A549 (cell line): ENCODE measurements around the gene ADAMTS12. TPM values are rescaled to one million over a fixed set of nuclear protein-coding genes. Genes with fewer than 3 reads are reported as not detected.

Experiments
- ATAC-seq, 2 experiments: fragments of 200-7000 bp in 1 of 2; fragments of >200 bp in 1 of 2; cut with Nextera tagmentation in 1 of 2; cut with Tn5 transposase in 1 of 2; 3 replicates each; pipeline versions ENCODE4 v1.8.0 to v1.9.1; 2018 to 2020; ENCODE audit warnings: mild to moderate bottlenecking in 1 of 2, moderate library complexity in 1 of 2
- CTCF ChIA-PET: fragments of 300-600 bp; sonication (Branson Sonifier 250); formaldehyde crosslinking; extraction: SDS; loops from one replicate; lab custom pipeline; 2021; ENCODE audit warnings: antibody characterized with exemption, inconsistent platforms; lab: Yijun Ruan, JAX
- POLR2A ChIA-PET: fragments of 350-600 bp; formaldehyde crosslinking; extraction: SDS; loops from one replicate; lab custom pipeline; 2021; ENCODE audit warnings: antibody characterized with exemption, inconsistent platforms; lab: Yijun Ruan, JAX
- DNase-seq, 2 experiments: peaks; one replicate each; pipeline versions ENCODE4 v3.0.0 to v3.0.0-alpha.2; 2011 to 2016; ENCODE audit warnings: low read depth in 1 of 2, low spot score in 1 of 2
- FAIRE-seq: peaks from 2 replicates; lab custom pipeline; 2011; peaks lifted over from hg19 to GRCh38; lab: Jason Lieb, UNC
- H3K27ac ChIP-seq, 2 experiments: fragments of >200 bp; sonication (Bioruptor Twin); formaldehyde crosslinking; 3 replicates each; pipeline ENCODE4 v1.5.1; 2016 to 2017
- H3K4me1 ChIP-seq: fragments of >200 bp; sonication (Bioruptor Twin); formaldehyde crosslinking; 3 replicates; pipeline ENCODE4 v1.6.1; 2016
- H3K4me2 ChIP-seq: fragments of >200 bp; sonication (Bioruptor Twin); formaldehyde crosslinking; 3 replicates; pipeline ENCODE4 v1.6.1; 2016
- H3K4me3 ChIP-seq: fragments of >200 bp; sonication (Bioruptor Twin); formaldehyde crosslinking; 3 replicates; pipeline ENCODE4 v1.5.1; 2016
- H3K9me3 ChIP-seq: fragments of >200 bp; sonication (Bioruptor Twin); formaldehyde crosslinking; 3 replicates; pipeline ENCODE4 v1.6.1; 2016
- CEBPB ChIP-seq, 2 experiments: fragments of >200 bp in 1 of 2; sonication (Bioruptor Twin) in 1 of 2; formaldehyde crosslinking in 1 of 2; IDR thresholded peaks; 2 replicates each; pipeline ENCODE4 v1.6.1; 2012 to 2016
- CHD4 ChIP-seq: fragments of 200-600 bp; sonication (generic); IDR thresholded peaks from 2 replicates; pipeline ENCODE4 v1.6.1; 2016; ENCODE audit warnings: antibody characterized with exemption, mild to moderate bottlenecking, borderline replicate concordance
- CTCF ChIP-seq: fragments of >200 bp; sonication (Bioruptor Twin); formaldehyde crosslinking; IDR thresholded peaks from 3 replicates; pipeline ENCODE4 v1.5.1; 2016
- EHF ChIP-seq: fragments of 250-450 bp; sonication (Bioruptor Pico); IDR thresholded peaks from 2 replicates; pipeline ENCODE4 v1.5.0; 2020; ENCODE audit warnings: mild to moderate bottlenecking
- ESRRA ChIP-seq: fragments of 150-350 bp; IDR thresholded peaks from 2 replicates; pipeline ENCODE4 v1.6.1; 2014; ENCODE audit warnings: mild to moderate bottlenecking, low read length, borderline replicate concordance
- FOSL2 ChIP-seq, 2 experiments: fragments of 450-650 bp in 1 of 2; fragments of >200 bp in 1 of 2; sonication (Bioruptor Twin) in 1 of 2; formaldehyde crosslinking; IDR thresholded peaks; 2 replicates each; pipeline versions ENCODE4 v1.5.0 to v1.6.1; 2016 to 2020; ENCODE audit warnings: mild to moderate bottlenecking in 1 of 2, moderate library complexity in 1 of 2
- FOXS1 ChIP-seq: fragments of 250-450 bp; sonication (Bioruptor Pico); IDR thresholded peaks from 2 replicates; pipeline ENCODE4 v1.5.0; 2020; ENCODE audit warnings: mild to moderate bottlenecking, moderate library complexity
- HDAC2 ChIP-seq: fragments of 200-600 bp; sonication (generic); IDR thresholded peaks from 2 replicates; pipeline ENCODE4 v1.6.1; 2016
- HEYL ChIP-seq: fragments of 250-450 bp; sonication (Bioruptor Pico); IDR thresholded peaks from 2 replicates; pipeline ENCODE4 v1.8.0; 2021; ENCODE audit warnings: mild to moderate bottlenecking, moderate library complexity
- JUNB ChIP-seq: fragments of >200 bp; sonication (Bioruptor Twin); formaldehyde crosslinking; IDR thresholded peaks from 2 replicates; pipeline ENCODE4 v1.6.1; 2016
- MAZ ChIP-seq: fragments of 150-350 bp; IDR thresholded peaks from 2 replicates; pipeline ENCODE4 v1.6.1; 2014; ENCODE audit warnings: antibody characterized with exemption, low read depth, low read length, borderline replicate concordance
- MYC ChIP-seq: IDR thresholded peaks from 2 replicates; pipeline ENCODE4 v1.6.1; 2012; ENCODE audit warnings: mild to moderate bottlenecking, inconsistent platforms, low read length, improper control_type of control experiment, borderline replicate concordance
- NFE2L2 ChIP-seq: fragments of 150-350 bp; conservative IDR thresholded peaks from 2 replicates; pipeline ENCODE4 v1.6.1; 2014; ENCODE audit warnings: low read length
- NPAS2 ChIP-seq: fragments of 250-450 bp; sonication (Bioruptor Pico); IDR thresholded peaks from 2 replicates; pipeline ENCODE4 v1.8.0; 2022; ENCODE audit warnings: mild to moderate bottlenecking, moderate library complexity, borderline replicate concordance
- NR3C1 ChIP-seq: fragments of >200 bp; sonication (Bioruptor Twin); formaldehyde crosslinking; IDR thresholded peaks from 3 replicates; pipeline ENCODE4 v1.6.1; 2017
- PHF8 ChIP-seq: fragments of 200-600 bp; sonication (generic); IDR thresholded peaks from 2 replicates; pipeline ENCODE4 v1.6.1; 2016; ENCODE audit warnings: low read depth, mild to moderate bottlenecking, antibody characterized with exemption, moderate library complexity, borderline replicate concordance
- POLR2A ChIP-seq: IDR thresholded peaks from 2 replicates; pipeline ENCODE4 v1.6.1; 2012; ENCODE audit warnings: mild to moderate bottlenecking, low read length
- POLR2AphosphoS2 ChIP-seq: conservative IDR thresholded peaks from 2 replicates; pipeline ENCODE4 v1.6.1; 2012; ENCODE audit warnings: low read length, improper control_type of control experiment, inconsistent platforms
- RAD21 ChIP-seq, 2 experiments: fragments of >200 bp in 1 of 2; sonication (Bioruptor Twin) in 1 of 2; formaldehyde crosslinking in 1 of 2; IDR thresholded peaks in 1 of 2; conservative IDR thresholded peaks in 1 of 2; 2 replicates in 1 of 2; 3 replicates in 1 of 2; pipeline ENCODE4 v1.6.1; 2012 to 2018; ENCODE audit warnings: inconsistent platforms in 1 of 2
- RCOR1 ChIP-seq: fragments of 150-350 bp; IDR thresholded peaks from 2 replicates; pipeline ENCODE4 v1.6.1; 2014; ENCODE audit warnings: antibody characterized with exemption, low read length, low read depth
- RNF2 ChIP-seq: fragments of 200-600 bp; sonication (generic); IDR thresholded peaks from 2 replicates; pipeline ENCODE4 v1.6.1; 2016; ENCODE audit warnings: low read depth, mild to moderate bottlenecking, antibody characterized with exemption, moderate library complexity, borderline replicate concordance
- SMC3 ChIP-seq: fragments of >200 bp; sonication (Bioruptor Twin); formaldehyde crosslinking; IDR thresholded peaks from 3 replicates; pipeline ENCODE4 v1.6.1; 2018; ENCODE audit warnings: inconsistent platforms
- TFCP2L1 ChIP-seq: fragments of 250-450 bp; sonication (Bioruptor Pico); IDR thresholded peaks from 2 replicates; pipeline ENCODE4 v1.5.0; 2021; ENCODE audit warnings: mild to moderate bottlenecking
- USF2 ChIP-seq: fragments of 450-650 bp; IDR thresholded peaks from 2 replicates; pipeline ENCODE4 v1.6.1; 2014; ENCODE audit warnings: antibody characterized with exemption
- ZC3H11A ChIP-seq: fragments of 450-650 bp; IDR thresholded peaks from 2 replicates; pipeline ENCODE4 v1.6.1; 2014; ENCODE audit warnings: antibody characterized with exemption, mild to moderate bottlenecking
- ZFP36 ChIP-seq: fragments of 450-650 bp; IDR thresholded peaks from 2 replicates; pipeline ENCODE4 v1.6.1; 2014; ENCODE audit warnings: borderline replicate concordance; ENCODE audit not compliant: partially characterized antibody
- ZNF302 ChIP-seq: fragments of 250-450 bp; sonication (Bioruptor Pico); IDR thresholded peaks from 2 replicates; pipeline ENCODE4 v1.9.0; 2021; ENCODE audit warnings: inconsistent platforms, mild to moderate bottlenecking, moderate library complexity
- WGBS: methylation state at CpG from one replicate; pipeline ENCODE4 v1.1.6; 2017; ENCODE audit errors: missing lambda C conversion rate; 5-methylcytosine and 5-hydroxymethylcytosine counted together
- polyA plus RNA-seq, 4 experiments: library from polyadenylated mRNA; depleted of rRNA in 3 of 4; stranded (reverse); fragments of >200 nt; fragmentation: RNase III in 1 of 4; extraction: RNeasy Plus Mini Kit Qiagen cat#74134 plus additional on column Dnase treatment in 1 of 4; gene quantifications; 2 replicates in 3 of 4; 3 replicates in 1 of 4; pipeline ENCODE4 v1.2.3, GENCODE V29; 2011 to 2017
- TF ChIP-seq, protein P1 (sequence below): fragments of 250-450 bp; sonication (Bioruptor Pico); IDR thresholded peaks from 2 replicates; pipeline ENCODE4 v1.5.0; 2020; ENCODE audit warnings: low read depth, mild to moderate bottlenecking, moderate library complexity
- TF ChIP-seq, protein P2 (sequence below): fragments of >200 bp; sonication (Bioruptor Twin); formaldehyde crosslinking; IDR thresholded peaks from 2 replicates; pipeline ENCODE4 v1.6.1; 2016
- TF ChIP-seq, protein P3 (sequence below): fragments of 150-350 bp; IDR thresholded peaks from 2 replicates; pipeline ENCODE4 v1.6.1; 2014; ENCODE audit warnings: low read depth, mild to moderate bottlenecking, low read length

ADAMTS12 gene
- polyA plus RNA-seq, 2 of the 4 experiments (the other 2 are of a cell fraction): 4.8 to 6.8 TPM

DNA sequence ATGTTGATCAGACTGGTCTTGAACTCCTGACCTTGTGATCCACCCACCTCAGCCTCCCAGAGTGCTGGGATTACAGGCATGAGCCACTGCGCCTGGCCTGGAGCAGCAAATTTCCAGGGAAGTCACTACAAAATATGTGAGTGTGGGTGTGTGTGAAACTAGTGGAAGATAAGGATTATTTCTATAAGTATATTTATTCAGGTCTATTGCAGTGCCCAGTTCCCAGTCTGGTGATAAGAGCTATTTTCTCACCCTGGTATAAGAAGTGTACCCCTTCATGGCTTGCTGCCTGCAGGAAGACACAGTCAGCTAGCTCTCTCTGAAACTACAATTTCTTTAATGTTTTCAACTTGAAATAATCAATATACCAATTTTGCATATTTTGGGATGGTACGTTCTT lies 414.0 kb downstream of the ADAMTS12 start:
- TF ChIP-seq NPAS2 (CRISPR knock-in tag) (no peak), SMC3 (no peak), CHD4 (no peak), FOSL2 (IDR thresholded peaks at IDR 0.05) (no peak), FOSL2 (CRISPR knock-in tag; IDR thresholded peaks at IDR 0.05) (no peak), MYC (no peak), ZFP36 (no peak), RCOR1 (no peak)
- TF ChIP-seq, protein P1, sequence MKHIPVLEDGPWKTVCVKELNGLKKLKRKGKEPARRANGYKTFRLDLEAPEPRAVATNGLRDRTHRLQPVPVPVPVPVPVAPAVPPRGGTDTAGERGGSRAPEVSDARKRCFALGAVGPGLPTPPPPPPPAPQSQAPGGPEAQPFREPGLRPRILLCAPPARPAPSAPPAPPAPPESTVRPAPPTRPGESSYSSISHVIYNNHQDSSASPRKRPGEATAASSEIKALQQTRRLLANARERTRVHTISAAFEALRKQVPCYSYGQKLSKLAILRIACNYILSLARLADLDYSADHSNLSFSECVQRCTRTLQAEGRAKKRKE (CRISPR knock-in tag): no peak
- Histone ChIP-seq H3K27ac (no peak overlapping the region), H3K9me3 (no peaks in the 10 kb centered on the region), H3K4me1 (no peaks in the 10 kb centered on the region), H3K4me3 (no peak overlapping the region), H3K4me2 (no peak overlapping the region)
- FAIRE-seq (no peak), ATAC-seq (no peak), DNase-seq (no peak)
- ChIA-PET CTCF (interaction anchor here (1.8 to 3.0 kb wide), 2 partner anchors 8 to 457 kb away, joined by 8 read pairs; no protein-coding TSS in a partner anchor), POLR2A (no interaction called here)
- 89% methylated on average over 2 of the region's 2 CpGs for WGBS

DNA sequence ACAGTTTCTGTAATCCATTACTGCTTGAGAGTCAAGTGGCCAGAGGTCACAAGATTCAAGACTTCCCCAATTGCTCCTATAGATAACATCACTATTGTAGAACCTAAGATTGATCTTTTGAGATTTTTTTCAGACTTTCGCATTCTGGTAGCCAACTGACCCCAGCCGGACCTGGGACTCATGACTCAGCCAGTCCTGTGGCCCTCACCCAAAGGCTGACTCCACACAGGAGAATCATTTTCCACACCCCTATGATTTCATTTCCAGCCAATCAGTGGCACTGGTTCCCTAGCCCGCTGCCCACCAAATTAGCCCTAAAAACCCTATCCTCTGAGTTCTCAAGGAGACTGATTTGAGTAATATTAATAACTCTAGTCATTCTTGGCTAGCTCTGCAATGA lies 414.8 kb downstream of the ADAMTS12 start:
- H3K27ac ChIP-seq: no peak overlapping the region
- no peak overlapping the region for H3K4me2 ChIP-seq
- TF ChIP-seq NFE2L2: no peak
- TF ChIP-seq RAD21 (conservative IDR thresholded peaks at IDR 0.05 in 1 of 2, IDR thresholded peaks at IDR 0.05 in 1 of 2): no peak
- TF ChIP-seq CTCF: no peak
- TF ChIP-seq RNF2: no peak
- TF ChIP-seq NR3C1: no peak
- no peak for TF ChIP-seq ESRRA
- no peak for TF ChIP-seq SMC3
- no peak for TF ChIP-seq HEYL (CRISPR knock-in tag)
- H3K4me1 ChIP-seq: no peaks in the 10 kb centered on the region
- no peak for FAIRE-seq
- ChIA-PET CTCF (interaction anchor here (0.6 to 1.3 kb wide), 2 partner anchors 493 to 1237 kb away, joined by 3 read pairs; no protein-coding TSS in a partner anchor), POLR2A (no interaction called here)
- ATAC-seq: peak in 1 of 2 experiments; percentile 33; a peak in 1 of 6 replicates
- 97% methylated on average over 3 of the region's 3 CpGs for WGBS
- H3K4me3 ChIP-seq: no peak overlapping the region
- DNase-seq: no peak
- H3K9me3 ChIP-seq: no peaks in the 10 kb centered on the region

DNA sequence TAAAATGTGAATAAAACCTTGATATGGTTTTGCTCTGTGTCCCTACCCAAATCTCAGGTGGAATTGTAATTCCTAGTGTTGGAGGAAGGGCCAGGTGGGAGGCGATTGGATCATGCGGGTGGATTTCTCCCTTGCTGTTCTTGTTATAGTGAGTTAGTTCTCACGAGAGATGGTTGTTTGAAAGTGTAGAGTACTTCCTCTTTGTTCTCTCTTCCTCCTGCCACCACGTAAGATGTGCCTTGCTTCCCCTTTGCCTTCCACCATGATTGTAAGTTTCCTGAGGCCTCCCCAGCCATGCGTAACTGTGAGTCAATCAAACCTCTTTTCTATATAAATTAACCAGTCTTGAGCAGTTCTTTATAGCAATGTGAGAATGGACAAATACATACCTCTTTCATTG lies 416.1 kb downstream of the ADAMTS12 start:
- no peak for FAIRE-seq
- POLR2A ChIA-PET: no interaction called here
- TF ChIP-seq CEBPB (IDR thresholded peaks at IDR 0.05) (no peak), ZNF302 (CRISPR knock-in tag) (no peak), JUNB (no peak), ZFP36 (no peak), EHF (no peak), FOXS1 (CRISPR knock-in tag) (no peak), PHF8 (no peak), USF2 (no peak), NR3C1 (no peak), POLR2A (no peak), ZC3H11A (no peak), TFCP2L1 (CRISPR knock-in tag) (no peak), POLR2AphosphoS2 (no peak), MAZ (no peak), RCOR1 (no peak), SMC3 (no peak), NFE2L2 (no peak), HDAC2 (no peak)
- TF ChIP-seq, protein P2, sequence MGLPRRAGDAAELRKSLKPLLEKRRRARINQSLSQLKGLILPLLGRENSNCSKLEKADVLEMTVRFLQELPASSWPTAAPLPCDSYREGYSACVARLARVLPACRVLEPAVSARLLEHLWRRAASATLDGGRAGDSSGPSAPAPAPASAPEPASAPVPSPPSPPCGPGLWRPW: no peak
- TF ChIP-seq, protein P3, sequence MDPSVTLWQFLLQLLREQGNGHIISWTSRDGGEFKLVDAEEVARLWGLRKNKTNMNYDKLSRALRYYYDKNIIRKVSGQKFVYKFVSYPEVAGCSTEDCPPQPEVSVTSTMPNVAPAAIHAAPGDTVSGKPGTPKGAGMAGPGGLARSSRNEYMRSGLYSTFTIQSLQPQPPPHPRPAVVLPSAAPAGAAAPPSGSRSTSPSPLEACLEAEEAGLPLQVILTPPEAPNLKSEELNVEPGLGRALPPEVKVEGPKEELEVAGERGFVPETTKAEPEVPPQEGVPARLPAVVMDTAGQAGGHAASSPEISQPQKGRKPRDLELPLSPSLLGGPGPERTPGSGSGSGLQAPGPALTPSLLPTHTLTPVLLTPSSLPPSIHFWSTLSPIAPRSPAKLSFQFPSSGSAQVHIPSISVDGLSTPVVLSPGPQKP: no peak
- TF ChIP-seq, all 56 proteins: peak for 0
- Histone ChIP-seq H3K9me3 (no peaks in the 10 kb centered on the region), H3K4me3 (no peak overlapping the region), H3K4me2 (no peak overlapping the region), H3K27ac (no peak overlapping the region), H3K4me1 (no peaks in the 10 kb centered on the region)
- WGBS: over 99% methylated on average over 5 of the region's 5 CpGs
- ATAC-seq: no peak
- no peak for DNase-seq
- CTCF ChIA-PET: interaction anchor here (1.4 kb wide), 1 partner anchor 459 kb away, joined by 4 read pairs; no protein-coding TSS in a partner anchor
